Smooth muscle cell (in vitro differentiated cells): ENCODE results near the gene PBX1. TPM values are rescaled to one million over a fixed set of nuclear protein-coding genes. Genes with fewer than 3 reads are reported as not detected.

Source experiments
- DNase-seq: peaks from one replicate; lab custom pipeline; 2025; ENCODE audit not compliant: unreplicated experiment; lab: John Stamatoyannopoulos, UW
- H2AFZ ChIP-seq: fragments of 200-600 bp; sonication (generic); 2 replicates; pipeline ENCODE4 v1.6.0; 2016; ENCODE audit warnings: antibody characterized with exemption, low read depth, mild to moderate bottlenecking
- H3F3A ChIP-seq: fragments of 200-600 bp; sonication (generic); 2 replicates; pipeline ENCODE4 v1.6.0; 2017; ENCODE audit warnings: antibody characterized with exemption, low read depth
- H3K27ac ChIP-seq: fragments of 200-600 bp; sonication (generic); 2 replicates; pipeline ENCODE4 v1.5.1; 2016; ENCODE audit warnings: low read depth, mild to moderate bottlenecking
- H3K27me3 ChIP-seq: fragments of 200-600 bp; sonication (generic); 2 replicates; pipeline ENCODE4 v1.6.1; 2016; ENCODE audit warnings: low read depth, mild to moderate bottlenecking
- H3K36me3 ChIP-seq: fragments of 200-600 bp; sonication (generic); 2 replicates; pipeline ENCODE4 v1.5.1; 2016; ENCODE audit warnings: low read depth
- H3K4me1 ChIP-seq: fragments of 200-600 bp; sonication (generic); 2 replicates; pipeline ENCODE4 v1.5.1; 2016; ENCODE audit warnings: low read depth
- H3K4me2 ChIP-seq: fragments of 200-600 bp; sonication (generic); 2 replicates; pipeline ENCODE4 v1.6.0; 2016; ENCODE audit warnings: mild to moderate bottlenecking
- H3K4me3 ChIP-seq: fragments of 200-600 bp; sonication (generic); 2 replicates; pipeline ENCODE4 v1.5.1; 2016; ENCODE audit warnings: mild to moderate bottlenecking
- H3K79me2 ChIP-seq: fragments of 200-600 bp; sonication (generic); 2 replicates; pipeline ENCODE4 v1.6.0; 2016; ENCODE audit warnings: low read depth, mild to moderate bottlenecking
- H3K9ac ChIP-seq: fragments of 200-600 bp; sonication (generic); 2 replicates; pipeline ENCODE4 v1.6.0; 2016; ENCODE audit warnings: low read depth
- H3K9me3 ChIP-seq: fragments of 200-600 bp; sonication (generic); replicated peaks from 2 replicates; pipeline ENCODE4 v1.5.1; 2016; ENCODE audit warnings: low read depth
- H4K20me1 ChIP-seq: fragments of 200-600 bp; sonication (generic); 2 replicates; pipeline ENCODE4 v1.6.0; 2016; ENCODE audit warnings: low read depth
- CTCF ChIP-seq: fragments of 200-600 bp; sonication (generic); IDR thresholded peaks from 2 replicates; pipeline ENCODE4 v1.5.1; 2017; ENCODE audit warnings: borderline replicate concordance, mild to moderate bottlenecking, antibody characterized with exemption; ENCODE audit not compliant: insufficient read depth, poor library complexity, severe bottlenecking
- WGBS: methylation state at CpG from one replicate; pipeline ENCODE4 v1.1.7; 2016; ENCODE audit warnings: low lambda C conversion rate; 5-methylcytosine and 5-hydroxymethylcytosine counted together
- polyA plus RNA-seq: library from polyadenylated mRNA; unstranded; fragments of >200 nt; fragmentation: Nextera tagmentation; extraction: Ambion mirVana; gene quantifications from 2 replicates; pipeline ENCODE4 v1.2.1, GENCODE V29; 2016
- total RNA-seq: library from RNA; depleted of rRNA; stranded (reverse); fragments of >200 nt; gene quantifications from 2 replicates; pipeline ENCODE4 v1.2.3, GENCODE V29; 2014

PBX1 gene
- total and polyA plus RNA-seq, 2 experiments from 2014 or later, result 8.1 to 70.8 TPM

GRCh38 chr1:164863056-164863455, 304.1 kb downstream of the PBX1 start:
- Histone ChIP-seq H3K4me2 (no peak overlapping the region), H3K9ac (no peak overlapping the region), H3F3A (no peaks in the 10 kb centered on the region), H3K4me1 (no peaks in the 10 kb centered on the region), H2AFZ (no peak overlapping the region), H3K27ac (no peak overlapping the region), H3K9me3 (no peaks in the 10 kb centered on the region), H3K27me3 (no peaks in the 10 kb centered on the region), H3K79me2 (no peaks in the 10 kb centered on the region), H3K4me3 (no peak overlapping the region), H3K36me3 (no peaks in the 10 kb centered on the region), H4K20me1 (no peaks in the 10 kb centered on the region)
- DNase-seq, result no peak
- no peak for TF ChIP-seq CTCF
- WGBS, result 69% methylated on average over 4 of the region's 4 CpGs

- Histone ChIP-seq H3K9me3 (no peaks in the 10 kb centered on the region), H3K9ac (no peak overlapping the region), H3K4me3 (no peak overlapping the region), H3K79me2 (no peaks in the 10 kb centered on the region), H3K27me3 (no peaks in the 10 kb centered on the region), H3K4me2 (no peak overlapping the region), H2AFZ (no peak overlapping the region), H3K4me1 (no peaks in the 10 kb centered on the region), H4K20me1 (no peaks in the 10 kb centered on the region), H3K27ac (no peak overlapping the region), H3F3A (no peaks in the 10 kb centered on the region), H3K36me3 (no peaks in the 10 kb centered on the region)
- no peak for DNase-seq
- WGBS, result 86% methylated on average over 3 of the region's 3 CpGs
- TF ChIP-seq CTCF, result no peak
Observed at GRCh38 chr1:164864161-164864560, 305.2 kb downstream of the PBX1 start.

- Histone ChIP-seq H3K79me2 (no peaks in the 10 kb centered on the region), H3K27me3 (no peaks in the 10 kb centered on the region), H4K20me1 (no peaks in the 10 kb centered on the region), H3K4me2 (no peak overlapping the region), H3K9ac (no peak overlapping the region), H3F3A (no peaks in the 10 kb centered on the region), H3K36me3 (no peaks in the 10 kb centered on the region), H2AFZ (no peak overlapping the region), H3K27ac (no peak overlapping the region), H3K4me1 (no peaks in the 10 kb centered on the region), H3K4me3 (no peak overlapping the region), H3K9me3 (no peaks in the 10 kb centered on the region)
- 82% methylated on average over 4 of the region's 4 CpGs for WGBS
- DNase-seq, result no peak
- no peak for TF ChIP-seq CTCF
Observed at GRCh38 chr1:164865385-164865784, 306.4 kb downstream of the PBX1 start.

- H3K4me2 ChIP-seq, result no peak overlapping the region
- H3K79me2 ChIP-seq, result no peaks in the 10 kb centered on the region
- no peaks in the 10 kb centered on the region for H3F3A ChIP-seq
- H3K9ac ChIP-seq, result no peak overlapping the region
- no peak for TF ChIP-seq CTCF
- H3K36me3 ChIP-seq, result no peaks in the 10 kb centered on the region
- H3K27me3 ChIP-seq, result no peaks in the 10 kb centered on the region
- H2AFZ ChIP-seq, result no peak overlapping the region
- 95% methylated on average over 8 of the region's 8 CpGs for WGBS
- no peak overlapping the region for H3K4me3 ChIP-seq
- H3K4me1 ChIP-seq, result no peaks in the 10 kb centered on the region
- H3K27ac ChIP-seq, result no peak overlapping the region
- H3K9me3 ChIP-seq, result no peaks in the 10 kb centered on the region
- DNase-seq, result no peak
- H4K20me1 ChIP-seq, result no peaks in the 10 kb centered on the region
Observed at GRCh38 chr1:164867590-164867989, 308.6 kb downstream of the PBX1 start.
